ENCODE data around the gene TBC1D24. TPM values are rescaled to one million over a fixed set of nuclear protein-coding genes. Genes with fewer than 3 reads are reported as not detected.

Gene TBC1D24
- total and polyA plus RNA-seq, 2 donors (not counting 1 experiment from before 2014, with no cell fraction given), result 7.1 to 9.4 TPM

DNA sequence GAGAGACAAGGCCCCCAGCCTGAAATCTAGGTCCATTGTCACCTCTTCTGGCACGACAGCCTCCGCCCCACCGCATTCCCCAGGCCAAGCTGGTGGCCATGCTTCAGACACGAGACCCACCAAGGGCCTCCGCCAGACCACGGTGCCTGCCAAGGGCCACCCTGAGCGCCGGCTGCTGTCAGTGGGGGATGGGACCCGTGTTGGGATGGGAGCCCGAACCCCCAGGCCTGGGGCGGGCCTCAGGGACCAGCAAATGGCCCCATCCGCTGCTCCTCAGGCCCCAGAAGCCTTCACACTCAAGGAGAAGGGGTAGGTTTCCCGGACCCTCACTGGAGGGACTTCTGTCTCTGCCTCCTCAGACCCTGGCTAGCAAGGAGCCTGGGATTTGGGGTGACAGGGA is 14.0 kb upstream of the TBC1D24 start:
- no peak overlapping the region for H3K27ac ChIP-seq (ENCODE audit: low read length in 2 of 2)
- WGBS (ENCODE audit: insufficient coverage), result 97% methylated on average over 13 of the region's 13 CpGs
- H3K9me3 ChIP-seq (ENCODE audit: control extremely low read depth in 1 of 3, control insufficient read depth in 2 of 3, insufficient read depth in 1 of 3, low read length in 2 of 3), result no peaks in the 10 kb centered on the region
- no peaks in the 10 kb centered on the region for H3K36me3 ChIP-seq (replicated peaks in 1 of 2; ENCODE audit: control extremely low read depth in 1 of 2, control insufficient read depth in 1 of 2, extremely low read depth in 1 of 2, insufficient read depth in 2 of 2, low read length in 1 of 2)
- H4K20me1 ChIP-seq (ENCODE audit: control insufficient read depth, insufficient read depth, low read length, poor library complexity, severe bottlenecking), result no peaks in the 10 kb centered on the region
- H3K4me2 ChIP-seq (replicated peaks; ENCODE audit: low read depth, low read length, poor library complexity, severe bottlenecking), result peak overlapping the region; percentile 100
- Mint-ChIP-seq H3K9me3 (ENCODE audit: insufficient read depth) (no peaks in the 10 kb centered on the region), H3K27ac (no peak overlapping the region), H3K4me1 (peaks cover 6% of the 10 kb centered on the region), H3K4me3 (peak overlapping the region; percentile 53), H3K27me3 (no peaks in the 10 kb centered on the region)
- no peak for TF ChIP-seq EZH2 (IDR thresholded peaks at IDR 0.05; ENCODE audit: borderline replicate concordance, insufficient read depth, low read depth, low read length, poor library complexity, severe bottlenecking)
- TF ChIP-seq, protein P1, sequence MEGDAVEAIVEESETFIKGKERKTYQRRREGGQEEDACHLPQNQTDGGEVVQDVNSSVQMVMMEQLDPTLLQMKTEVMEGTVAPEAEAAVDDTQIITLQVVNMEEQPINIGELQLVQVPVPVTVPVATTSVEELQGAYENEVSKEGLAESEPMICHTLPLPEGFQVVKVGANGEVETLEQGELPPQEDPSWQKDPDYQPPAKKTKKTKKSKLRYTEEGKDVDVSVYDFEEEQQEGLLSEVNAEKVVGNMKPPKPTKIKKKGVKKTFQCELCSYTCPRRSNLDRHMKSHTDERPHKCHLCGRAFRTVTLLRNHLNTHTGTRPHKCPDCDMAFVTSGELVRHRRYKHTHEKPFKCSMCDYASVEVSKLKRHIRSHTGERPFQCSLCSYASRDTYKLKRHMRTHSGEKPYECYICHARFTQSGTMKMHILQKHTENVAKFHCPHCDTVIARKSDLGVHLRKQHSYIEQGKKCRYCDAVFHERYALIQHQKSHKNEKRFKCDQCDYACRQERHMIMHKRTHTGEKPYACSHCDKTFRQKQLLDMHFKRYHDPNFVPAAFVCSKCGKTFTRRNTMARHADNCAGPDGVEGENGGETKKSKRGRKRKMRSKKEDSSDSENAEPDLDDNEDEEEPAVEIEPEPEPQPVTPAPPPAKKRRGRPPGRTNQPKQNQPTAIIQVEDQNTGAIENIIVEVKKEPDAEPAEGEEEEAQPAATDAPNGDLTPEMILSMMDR (IDR thresholded peaks at IDR 0.05), result no peak
- no peak overlapping the region for H2AFZ ChIP-seq (ENCODE audit: insufficient read depth, low read depth, low read length, poor library complexity, severe bottlenecking)
- intact Hi-C loops (cut with micrococcal nuclease), result loop anchor here (1.0 kb wide), 3 partner anchors 13 to 32 kb away; partner anchors contain the start of gene CCNF
- ChIA-PET POLR2A (no interaction called here), CTCF (interaction anchor here (1.0 kb wide), 1 partner anchor 211 kb away, joined by 3 read pairs; no protein-coding TSS in a partner anchor)
- H3K9ac ChIP-seq (ENCODE audit: low read length), result no peak overlapping the region
- DNase-seq (no peak), ATAC-seq (ENCODE audit: low read depth) (no peak)
- peaks cover 10 to 16% of the 10 kb centered on the region in 2 donors for H3K4me1 ChIP-seq (ENCODE audit: control insufficient read depth in 2 of 2, insufficient read depth in 2 of 2, low read length in 2 of 2)
- H3K27me3 ChIP-seq (replicated peaks in 1 of 4; ENCODE audit: control extremely low read depth in 1 of 4, control insufficient read depth in 3 of 4, insufficient read depth in 4 of 4, low read length in 3 of 4), result no peaks in the 10 kb centered on the region
- no peak overlapping the region for H3K4me3 ChIP-seq (ENCODE audit: control extremely low read depth in 1 of 5, extremely low read depth in 1 of 5, insufficient read depth in 1 of 5, low read depth in 2 of 5, low read length in 4 of 5)
- H3K79me2 ChIP-seq (ENCODE audit: control insufficient read depth, insufficient read depth, low read length), result no peaks in the 10 kb centered on the region

DNA sequence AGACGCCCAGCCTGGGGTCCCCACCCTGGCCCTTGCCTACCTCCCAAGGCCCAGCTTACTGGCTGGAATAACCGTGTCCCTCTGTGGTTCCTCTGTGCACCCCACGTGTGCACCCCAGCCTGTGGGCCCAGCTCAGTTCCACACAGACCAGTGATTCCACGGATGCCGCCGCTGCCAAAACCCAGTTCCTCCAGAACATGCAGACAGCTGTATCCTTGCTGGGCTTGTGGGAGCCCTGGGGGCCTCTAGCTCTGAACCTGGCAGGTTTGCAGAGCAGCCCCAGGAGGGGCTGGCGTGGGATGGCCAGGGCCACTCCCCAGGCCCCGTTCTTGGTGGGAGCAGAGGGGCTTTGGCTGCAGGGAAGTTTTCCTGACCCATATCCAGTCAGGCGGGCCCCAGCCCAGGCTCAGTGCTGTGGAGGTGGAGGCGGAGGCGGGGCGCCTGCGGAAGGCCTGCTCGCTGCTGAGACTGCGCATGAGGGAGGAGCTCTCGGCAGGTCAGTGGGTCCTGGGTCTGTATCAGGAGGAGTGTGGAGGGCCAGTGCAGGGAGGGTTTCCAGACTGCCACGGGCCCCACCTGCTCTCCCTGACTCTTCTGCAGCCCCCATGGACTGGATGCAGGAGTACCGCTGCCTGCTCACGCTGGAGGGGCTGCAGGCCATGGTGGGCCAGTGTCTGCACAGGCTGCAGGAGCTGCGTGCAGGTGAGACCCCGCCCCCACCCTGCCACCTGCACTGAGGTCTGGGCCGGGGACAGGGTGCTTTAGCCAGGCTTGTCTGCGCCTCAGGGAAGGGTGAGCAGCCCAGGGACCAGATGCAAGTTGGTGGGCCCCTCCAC is 12.7 kb upstream of the TBC1D24 start:
- H3K9me3 Mint-ChIP-seq (ENCODE audit: insufficient read depth), result no peaks in the 10 kb centered on the region
- Histone ChIP-seq H3K9me3 (ENCODE audit: control extremely low read depth in 1 of 3, control insufficient read depth in 2 of 3, insufficient read depth in 1 of 3, low read length in 2 of 3) (no peaks in the 10 kb centered on the region), H3K27ac (ENCODE audit: low read length in 2 of 2) (no peak overlapping the region), H3K4me3 (ENCODE audit: control extremely low read depth in 1 of 5, extremely low read depth in 1 of 5, insufficient read depth in 1 of 5, low read depth in 2 of 5, low read length in 4 of 5) (no peak overlapping the region), H3K36me3 (replicated peaks in 1 of 2; ENCODE audit: control extremely low read depth in 1 of 2, control insufficient read depth in 1 of 2, extremely low read depth in 1 of 2, insufficient read depth in 2 of 2, low read length in 1 of 2) (no peaks in the 10 kb centered on the region), H4K20me1 (ENCODE audit: control insufficient read depth, insufficient read depth, low read length, poor library complexity, severe bottlenecking) (no peaks in the 10 kb centered on the region), H3K79me2 (ENCODE audit: control insufficient read depth, insufficient read depth, low read length) (no peaks in the 10 kb centered on the region), H3K4me2 (replicated peaks; ENCODE audit: low read depth, low read length, poor library complexity, severe bottlenecking) (no peak overlapping the region), H3K4me1 (ENCODE audit: control insufficient read depth in 2 of 2, insufficient read depth in 2 of 2, low read length in 2 of 2) (peaks cover 13 to 20% of the 10 kb centered on the region in 2 donors), H2AFZ (ENCODE audit: insufficient read depth, low read depth, low read length, poor library complexity, severe bottlenecking) (no peak overlapping the region), H3K27me3 (replicated peaks in 1 of 4; ENCODE audit: control extremely low read depth in 1 of 4, control insufficient read depth in 3 of 4, insufficient read depth in 4 of 4, low read length in 3 of 4) (peaks cover 0 to 4% (median 0%) of the 10 kb centered on the region in 4 experiments), H3K9ac (ENCODE audit: low read length) (no peak overlapping the region)
- ATAC-seq (ENCODE audit: low read depth), result no peak
- intact Hi-C loops (cut with micrococcal nuclease), result no loop called here
- no peak overlapping the region for H3K27ac Mint-ChIP-seq
- no peaks in the 10 kb centered on the region for H3K27me3 Mint-ChIP-seq
- 94% methylated on average over 22 of the region's 23 CpGs for WGBS (ENCODE audit: insufficient coverage)
- no peak for TF ChIP-seq EZH2 (IDR thresholded peaks at IDR 0.05; ENCODE audit: borderline replicate concordance, insufficient read depth, low read depth, low read length, poor library complexity, severe bottlenecking)
- TF ChIP-seq, protein P1 (IDR thresholded peaks at IDR 0.05), result no peak
- no peak overlapping the region for H3K4me3 Mint-ChIP-seq
- no peak for DNase-seq
- ChIA-PET CTCF (no interaction called here), POLR2A (interaction anchor here (0.5 kb wide), 1 partner anchor 430 kb away, joined by 3 read pairs; no protein-coding TSS in a partner anchor)
- peaks cover 9% of the 10 kb centered on the region for H3K4me1 Mint-ChIP-seq

All from B cell (primary cell).